Measurements from ENCODE around the gene ASCL2. TPM values are rescaled to one million over a fixed set of nuclear protein-coding genes. Genes with fewer than 3 reads are reported as not detected.
"Not testable (repeated sequence)": the region's sequence is repeated elsewhere in the genome, so short reads cannot be mapped to it uniquely, and the experiment has no call there.

Gene ASCL2
- total RNA-seq, 1 donor from 2014 or later: not detected

GRCh38 chr11:2248242-2248641, 22.1 kb downstream of the ASCL2 start:
- Histone ChIP-seq H3K9me3 (no peaks in the 10 kb centered on the region), H3K27ac (no peak overlapping the region), H3K4me3 (no peak overlapping the region), H3K36me3 (no peaks in the 10 kb centered on the region), H3K27me3 (no peaks in the 10 kb centered on the region), H3K4me1 (no peaks in the 10 kb centered on the region)
- intact Hi-C loops (cut with DNase I): no loop called here
- DNase-seq (ENCODE audit: low spot score in 2 of 2): no peak
- no peak for TF ChIP-seq CTCF (IDR thresholded peaks at IDR 0.05)

- Histone ChIP-seq H3K9me3 (peaks cover 0 to 3% of the 10 kb centered on the region in 2 donors), H3K4me3 (no peak overlapping the region), H3K27me3 (no peaks in the 10 kb centered on the region), H3K27ac (no peak overlapping the region), H3K4me1 (no peaks in the 10 kb centered on the region), H3K36me3 (no peaks in the 10 kb centered on the region)
- intact Hi-C loops (cut with DNase I): no loop called here
- TF ChIP-seq CTCF (IDR thresholded peaks at IDR 0.05): no peak
- no peak for DNase-seq (ENCODE audit: low spot score in 2 of 2)
Measured at GRCh38 chr11:2247496-2247895, 22.9 kb downstream of the ASCL2 start.

GRCh38 chr11:2240834-2241233, 29.6 kb downstream of the ASCL2 start:
- Histone ChIP-seq H3K4me1 (no peaks in the 10 kb centered on the region), H3K27ac (no peak overlapping the region), H3K27me3 (no peaks in the 10 kb centered on the region), H3K9me3 (peaks cover 0 to 9% of the 10 kb centered on the region in 2 donors), H3K36me3 (no peaks in the 10 kb centered on the region), H3K4me3 (no peak overlapping the region)
- no peak for DNase-seq (ENCODE audit: low spot score in 2 of 2)
- intact Hi-C loops (cut with DNase I): no loop called here
- TF ChIP-seq CTCF (IDR thresholded peaks at IDR 0.05): no peak

- no peak overlapping the region for H3K4me3 ChIP-seq
- no peaks in the 10 kb centered on the region for H3K36me3 ChIP-seq
- no peak for TF ChIP-seq CTCF (IDR thresholded peaks at IDR 0.05)
- H3K27me3 ChIP-seq: no peaks in the 10 kb centered on the region
- H3K4me1 ChIP-seq: no peaks in the 10 kb centered on the region
- H3K9me3 ChIP-seq: peaks cover 0 to 8% of the 10 kb centered on the region in 2 donors
- peak in 1 of 2 donors; percentile 53 for DNase-seq (ENCODE audit: low spot score in 2 of 2)
- H3K27ac ChIP-seq: no peak overlapping the region
- intact Hi-C loops (cut with DNase I): no loop called here
Measured at GRCh38 chr11:2237457-2238238, 32.7 kb downstream of the ASCL2 start.

- DNase-seq (ENCODE audit: low spot score in 2 of 2); intact Hi-C loops (cut with DNase I); H3K9me3 ChIP-seq; H3K36me3 ChIP-seq; H3K27me3 ChIP-seq; H3K4me1 ChIP-seq; H3K27ac ChIP-seq; H3K4me3 ChIP-seq: not testable (repeated sequence)
Measured at GRCh38 chr11:2236381-2237134, 33.8 kb downstream of the ASCL2 start.

Measured in ascending aorta (tissue), 2 donors.